Thyroid gland (tissue), 4 donors: ENCODE results near the gene MEGF10. TPM values are rescaled to one million over a fixed set of nuclear protein-coding genes. Genes with fewer than 3 reads are reported as not detected.

ENCODE experiments used
- DNase-seq, 2 donors: peaks; one replicate each; pipeline ENCODE4 v3.0.0-alpha.2; 2019
- H3K27ac ChIP-seq, 3 donors: fragments of 200-600 bp; sonication (generic); 1 replicate in 2 of 3; 2 replicates in 1 of 3; pipeline ENCODE4 v1.5.1; 2016 to 2019; ENCODE audit warnings: mild to moderate bottlenecking in 1 of 3, moderate library complexity in 1 of 3
- H3K27me3 ChIP-seq: fragments of 200-600 bp; sonication (generic); one replicate; pipeline ENCODE4 v1.5.1; 2019
- H3K36me3 ChIP-seq, 2 donors: fragments of 200-600 bp; sonication (generic); one replicate each; pipeline ENCODE4 v1.5.1; 2016 to 2019
- H3K4me1 ChIP-seq, 2 donors: fragments of 200-600 bp; sonication (generic); one replicate each; pipeline ENCODE4 v1.5.1; 2017 to 2019
- H3K4me3 ChIP-seq, 3 donors: fragments of 200-600 bp; sonication (generic); replicated peaks in 1 of 3; 1 replicate in 2 of 3; 2 replicates in 1 of 3; pipeline ENCODE4 v1.5.1; 2016; ENCODE audit warnings: mild to moderate bottlenecking in 1 of 3
- H3K9me3 ChIP-seq: fragments of 200-600 bp; sonication (generic); one replicate; pipeline ENCODE4 v1.5.1; 2017
- CTCF ChIP-seq, 6 experiments: fragments of 200-600 bp in 3 of 6; fragments of 450-650 bp in 3 of 6; sonication (generic) in 3 of 6; IDR thresholded peaks; one replicate each; pipeline ENCODE4 v1.5.1; 2016 to 2019; ENCODE audit warnings: antibody characterized with exemption in 6 of 6, mild to moderate bottlenecking in 2 of 6, inconsistent platforms in 1 of 6, moderate library complexity in 1 of 6
- POLR2A ChIP-seq, 2 donors: fragments of 450-650 bp; IDR thresholded peaks; one replicate each; pipeline ENCODE4 v1.6.1; 2017; ENCODE audit warnings: antibody characterized with exemption in 2 of 2, mild to moderate bottlenecking in 2 of 2, moderate library complexity in 1 of 2
- WGBS, 2 donors: methylation state at CpG; one replicate each; pipeline ENCODE4 v1.1.5; 2017; 5-methylcytosine and 5-hydroxymethylcytosine counted together
- intact Hi-C: fragments of 100-400 bp; cut with DNase I; formaldehyde crosslinking; loops from one replicate; pipeline ENCODE4 v1.15.1; 2023
- total RNA-seq, 4 donors: library from RNA; depleted of rRNA; stranded (reverse); fragments of >200 nt; gene quantifications; one replicate each; pipeline ENCODE4 v1.2.3, GENCODE V29; 2016

The MEGF10 gene
- total RNA-seq, 4 donors from 2014 or later: under 0.01 to 2.3 (median 0.42) TPM; not detected in 1

GRCh38 chr5:127428276-127428675, 137.7 kb downstream of the MEGF10 start:
- Histone ChIP-seq H3K36me3 (no peaks in the 10 kb centered on the region), H3K9me3 (no peaks in the 10 kb centered on the region), H3K27me3 (no peaks in the 10 kb centered on the region), H3K4me3 (no peak overlapping the region), H3K4me1 (no peaks in the 10 kb centered on the region), H3K27ac (no peak overlapping the region)
- TF ChIP-seq CTCF (IDR thresholded peaks at IDR 0.05) (no peak), POLR2A (IDR thresholded peaks at IDR 0.05) (no peak)
- intact Hi-C loops: no loop called here
- DNase-seq: no peak
- WGBS, 2 donors: 84 to 93% methylated on average over 2 of the region's 2 CpGs

GRCh38 chr5:127428748-127429147, 138.2 kb downstream of the MEGF10 start:
- Histone ChIP-seq H3K4me1 (no peaks in the 10 kb centered on the region), H3K36me3 (no peaks in the 10 kb centered on the region), H3K27me3 (no peaks in the 10 kb centered on the region), H3K4me3 (no peak overlapping the region), H3K9me3 (no peaks in the 10 kb centered on the region), H3K27ac (no peak overlapping the region)
- no peak for DNase-seq
- TF ChIP-seq CTCF (IDR thresholded peaks at IDR 0.05) (no peak), POLR2A (IDR thresholded peaks at IDR 0.05) (no peak)
- intact Hi-C loops: no loop called here
- 45 to 57% methylated on average over 5 of the region's 5 CpGs for WGBS, 2 donors

- H3K4me3 ChIP-seq: no peak overlapping the region
- no peaks in the 10 kb centered on the region for H3K36me3 ChIP-seq
- no peak overlapping the region for H3K27ac ChIP-seq
- DNase-seq: no peak
- H3K27me3 ChIP-seq: no peaks in the 10 kb centered on the region
- TF ChIP-seq POLR2A (IDR thresholded peaks at IDR 0.05) (no peak), CTCF (IDR thresholded peaks at IDR 0.05) (no peak)
- intact Hi-C loops: no loop called here
- H3K4me1 ChIP-seq: no peaks in the 10 kb centered on the region
- no peaks in the 10 kb centered on the region for H3K9me3 ChIP-seq
Measured at GRCh38 chr5:127429928-127430327, 139.3 kb downstream of the MEGF10 start.

- no peaks in the 10 kb centered on the region for H3K4me1 ChIP-seq
- TF ChIP-seq POLR2A (IDR thresholded peaks at IDR 0.05) (no peak), CTCF (IDR thresholded peaks at IDR 0.05) (no peak)
- H3K36me3 ChIP-seq: no peaks in the 10 kb centered on the region
- intact Hi-C loops: no loop called here
- H3K4me3 ChIP-seq: no peak overlapping the region
- no peak overlapping the region for H3K27ac ChIP-seq
- DNase-seq: no peak
- H3K27me3 ChIP-seq: no peaks in the 10 kb centered on the region
- no peaks in the 10 kb centered on the region for H3K9me3 ChIP-seq
Measured at GRCh38 chr5:127430627-127431026, 140.0 kb downstream of the MEGF10 start.

GRCh38 chr5:127431977-127432585, 141.5 kb downstream of the MEGF10 start:
- TF ChIP-seq POLR2A (IDR thresholded peaks at IDR 0.05) (no peak), CTCF (IDR thresholded peaks at IDR 0.05) (no peak)
- Histone ChIP-seq H3K4me1 (no peaks in the 10 kb centered on the region), H3K27me3 (no peaks in the 10 kb centered on the region), H3K9me3 (no peaks in the 10 kb centered on the region), H3K4me3 (no peak overlapping the region), H3K27ac (no peak overlapping the region), H3K36me3 (no peaks in the 10 kb centered on the region)
- no peak for DNase-seq
- intact Hi-C loops: no loop called here
- 52 to 66% methylated on average over 7 of the region's 7 CpGs for WGBS, 2 donors
